ENCODE results near the gene INCA1. TPM values are rescaled to one million over a fixed set of nuclear protein-coding genes. Genes with fewer than 3 reads are reported as not detected.

Gene INCA1
- total and polyA plus RNA-seq, 3 donors from 2014 or later: 32.6 to 64.4 (median 53.0) TPM

DNA sequence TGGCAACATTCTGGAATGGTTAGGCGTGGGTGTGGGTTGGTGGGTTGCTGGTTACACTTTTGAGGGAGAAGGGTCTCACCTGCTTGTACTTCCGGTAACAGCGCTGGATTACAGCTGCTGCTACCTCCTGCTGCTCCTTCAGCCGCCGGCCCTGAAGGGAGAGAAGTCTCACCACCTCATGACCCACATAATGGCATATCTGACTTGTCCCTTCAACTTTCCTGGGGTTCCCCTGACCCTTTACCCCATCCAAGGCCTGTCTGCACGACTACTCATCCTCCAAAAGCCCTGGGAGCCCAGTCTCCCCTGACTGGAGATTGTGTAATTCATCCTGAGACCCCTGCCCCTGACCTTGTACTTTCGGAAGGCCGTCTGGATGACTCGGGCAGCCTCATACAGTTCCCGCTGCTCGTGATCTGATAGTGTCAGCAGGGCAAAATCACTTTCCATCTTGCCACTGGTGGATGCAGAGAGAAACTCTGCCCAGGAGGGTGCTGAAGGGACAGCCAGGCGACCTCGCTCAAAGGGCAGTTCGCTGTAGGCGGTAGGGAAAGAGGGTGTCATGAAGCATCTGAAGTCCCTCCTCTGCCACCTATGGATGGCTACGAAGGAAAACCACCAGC, 27.7 kb downstream of the INCA1 start:
- H3K27me3 ChIP-seq: no peaks in the 10 kb centered on the region
- DNase-seq: no peak
- no peaks in the 10 kb centered on the region for H3K9me3 ChIP-seq
- TF ChIP-seq, protein P1, sequence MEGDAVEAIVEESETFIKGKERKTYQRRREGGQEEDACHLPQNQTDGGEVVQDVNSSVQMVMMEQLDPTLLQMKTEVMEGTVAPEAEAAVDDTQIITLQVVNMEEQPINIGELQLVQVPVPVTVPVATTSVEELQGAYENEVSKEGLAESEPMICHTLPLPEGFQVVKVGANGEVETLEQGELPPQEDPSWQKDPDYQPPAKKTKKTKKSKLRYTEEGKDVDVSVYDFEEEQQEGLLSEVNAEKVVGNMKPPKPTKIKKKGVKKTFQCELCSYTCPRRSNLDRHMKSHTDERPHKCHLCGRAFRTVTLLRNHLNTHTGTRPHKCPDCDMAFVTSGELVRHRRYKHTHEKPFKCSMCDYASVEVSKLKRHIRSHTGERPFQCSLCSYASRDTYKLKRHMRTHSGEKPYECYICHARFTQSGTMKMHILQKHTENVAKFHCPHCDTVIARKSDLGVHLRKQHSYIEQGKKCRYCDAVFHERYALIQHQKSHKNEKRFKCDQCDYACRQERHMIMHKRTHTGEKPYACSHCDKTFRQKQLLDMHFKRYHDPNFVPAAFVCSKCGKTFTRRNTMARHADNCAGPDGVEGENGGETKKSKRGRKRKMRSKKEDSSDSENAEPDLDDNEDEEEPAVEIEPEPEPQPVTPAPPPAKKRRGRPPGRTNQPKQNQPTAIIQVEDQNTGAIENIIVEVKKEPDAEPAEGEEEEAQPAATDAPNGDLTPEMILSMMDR (IDR thresholded peaks at IDR 0.05): no peak
- TF ChIP-seq POLR2A (IDR thresholded peaks at IDR 0.05): no peak
- 68 to 70% methylated on average over 15 to 16 of the region's 16 CpGs for WGBS, 2 donors
- H3K36me3 ChIP-seq (ENCODE audit: low read depth, missing control alignments): no peaks in the 10 kb centered on the region
- H3K4me1 ChIP-seq: peaks cover 22% of the 10 kb centered on the region
- intact Hi-C loops (cut with DNase I; ENCODE audit: low total_unique reads): no loop called here
- H3K27ac ChIP-seq: peak overlapping the region in 1 of 2 donors; percentile 97
- no peak overlapping the region for H3K4me3 ChIP-seq

DNA sequence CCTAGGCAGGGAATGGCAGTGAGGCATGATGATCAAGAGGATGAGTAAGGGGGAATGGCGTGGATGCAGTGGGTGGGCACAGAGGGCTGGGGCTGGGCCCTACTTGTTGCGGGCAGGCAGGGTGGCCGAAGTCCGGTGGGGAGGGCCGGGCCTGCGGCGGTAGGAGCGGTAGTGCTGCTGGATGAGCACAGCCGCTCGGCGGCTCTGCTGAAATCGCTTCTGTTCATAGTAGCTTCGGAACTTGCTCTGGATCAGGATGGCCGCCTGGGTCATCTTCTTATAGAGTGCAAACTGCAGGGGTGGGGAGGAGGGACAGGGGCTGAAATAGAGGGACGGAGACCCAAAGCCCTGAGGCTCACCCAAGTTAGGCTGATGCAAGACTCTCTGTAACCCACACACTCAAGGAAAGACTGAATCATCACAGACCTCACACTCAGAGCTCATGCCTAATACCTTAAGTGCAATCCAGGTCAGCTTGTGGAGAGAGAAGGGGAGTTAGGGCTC, 28.2 kb downstream of the INCA1 start:
- no peak overlapping the region for H3K4me3 ChIP-seq
- 40 to 60% methylated on average over 15 of the region's 15 CpGs for WGBS, 2 donors
- no peaks in the 10 kb centered on the region for H3K9me3 ChIP-seq
- no peak for DNase-seq
- H3K4me1 ChIP-seq: peaks cover 22% of the 10 kb centered on the region
- no peaks in the 10 kb centered on the region for H3K27me3 ChIP-seq
- intact Hi-C loops (cut with DNase I; ENCODE audit: low total_unique reads): no loop called here
- peak overlapping the region in 1 of 2 donors; percentile 97 for H3K27ac ChIP-seq
- TF ChIP-seq, protein P1 (IDR thresholded peaks at IDR 0.05): no peak
- no peak for TF ChIP-seq POLR2A (IDR thresholded peaks at IDR 0.05)
- no peaks in the 10 kb centered on the region for H3K36me3 ChIP-seq (ENCODE audit: low read depth, missing control alignments)

DNA sequence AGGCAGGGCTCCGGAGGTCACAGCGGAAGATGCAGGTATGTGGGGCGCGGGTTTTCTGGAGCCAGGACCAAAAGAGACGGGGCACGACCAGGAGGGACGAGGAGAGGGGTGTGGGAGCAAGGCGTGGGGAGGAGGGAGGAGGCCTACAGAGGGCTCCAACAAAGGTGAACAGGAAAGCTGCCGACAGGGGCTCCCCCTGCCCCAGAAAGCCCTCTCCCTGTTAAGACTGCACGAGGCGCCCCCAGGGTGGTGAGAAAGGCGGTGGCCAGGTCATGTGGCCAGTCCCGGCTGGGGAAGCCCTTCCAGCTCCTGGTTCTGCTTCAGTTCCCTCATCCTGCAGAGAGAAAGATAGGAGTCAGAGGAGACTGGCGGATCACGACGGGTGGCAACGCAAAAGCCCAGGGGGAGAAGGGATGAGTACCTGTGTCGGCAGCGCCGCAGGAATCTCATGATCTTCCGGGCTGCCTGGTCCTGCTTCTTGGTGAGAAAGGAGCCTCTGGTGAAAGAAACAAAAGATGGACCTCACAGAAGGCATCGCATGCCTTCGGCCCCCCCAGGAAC, 28.8 kb downstream of the INCA1 start:
- DNase-seq: peak; percentile 45
- WGBS, 2 donors: 16 to 23% methylated on average over 22 to 23 of the region's 23 CpGs
- no peaks in the 10 kb centered on the region for H3K36me3 ChIP-seq (ENCODE audit: low read depth, missing control alignments)
- no peaks in the 10 kb centered on the region for H3K27me3 ChIP-seq
- no peaks in the 10 kb centered on the region for H3K9me3 ChIP-seq
- H3K27ac ChIP-seq: peak overlapping the region; percentile 87 to 97
- intact Hi-C loops (cut with DNase I; ENCODE audit: low total_unique reads): no loop called here
- H3K4me1 ChIP-seq: peaks cover 22% of the 10 kb centered on the region
- no peak for TF ChIP-seq POLR2A (IDR thresholded peaks at IDR 0.05)
- TF ChIP-seq, protein P1 (IDR thresholded peaks at IDR 0.05): no peak
- H3K4me3 ChIP-seq: peak overlapping the region; percentile 67 to 76

DNA sequence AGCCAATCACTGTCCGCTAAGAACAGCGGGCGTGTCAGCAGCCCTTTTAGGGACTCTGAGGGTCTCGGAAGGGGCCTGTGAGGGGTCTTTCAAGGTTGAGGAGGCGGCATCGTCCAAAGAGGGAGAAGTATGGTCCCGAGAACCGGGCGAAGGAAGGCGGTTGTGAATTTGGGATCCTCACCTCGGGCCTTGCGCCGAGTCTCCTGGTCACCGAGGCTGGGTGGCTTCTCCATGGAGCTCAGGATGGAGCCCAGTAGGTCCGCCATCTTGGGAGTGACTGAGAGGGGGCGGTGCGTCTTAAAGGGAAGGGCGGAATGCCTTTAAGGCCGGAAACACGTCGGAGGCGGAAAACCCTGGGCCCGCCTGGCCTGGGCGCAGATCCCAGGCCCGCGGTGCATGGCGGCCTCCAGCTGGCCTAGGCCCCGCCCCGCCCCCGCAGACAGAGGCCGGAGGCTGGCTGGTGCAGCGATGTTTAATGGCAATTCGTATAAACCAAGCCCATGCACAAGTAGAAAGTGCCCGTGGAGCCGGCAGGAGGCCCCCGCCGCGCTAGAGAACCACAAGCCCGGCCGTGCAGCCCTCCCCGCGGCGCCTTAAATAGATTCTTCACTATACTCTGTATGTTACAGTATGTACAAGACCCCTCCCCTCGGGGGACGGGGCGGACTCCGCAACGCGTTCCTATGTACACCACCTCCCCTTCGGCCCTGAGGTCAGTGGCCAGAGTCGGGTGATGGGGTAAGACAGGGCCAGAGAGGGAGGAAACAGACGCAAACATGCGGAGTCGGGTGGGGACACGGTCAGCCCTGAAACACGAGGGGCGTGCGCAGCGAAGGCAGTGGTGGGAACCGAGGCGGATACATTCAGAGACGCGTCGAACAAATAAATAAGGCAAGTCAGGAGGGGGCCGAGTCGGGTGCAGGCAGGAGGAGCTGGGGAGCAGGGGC, 29.5 kb downstream of the INCA1 start, which contains the start of gene SPAG7:
SPAG7 (minus strand) TSS at position 279 of the 947 bp plus-strand sequence; CDS start at position 266, 13 bp downstream.
- peak; percentile 23 for TF ChIP-seq POLR2A (IDR thresholded peaks at IDR 0.05)
- TF ChIP-seq, protein P1 (IDR thresholded peaks at IDR 0.05): peak in 2 of 3 experiments; percentile 5 to 18
- intact Hi-C loops (cut with DNase I; ENCODE audit: low total_unique reads): no loop called here
- WGBS, 2 donors: 0 to 1% methylated on average over 28 to 66 of the region's 66 CpGs
- H3K27me3 ChIP-seq: no peaks in the 10 kb centered on the region
- no peaks in the 10 kb centered on the region for H3K9me3 ChIP-seq
- no peaks in the 10 kb centered on the region for H3K36me3 ChIP-seq (ENCODE audit: low read depth, missing control alignments)
- peaks cover 22% of the 10 kb centered on the region for H3K4me1 ChIP-seq
- peak; percentile 96 for DNase-seq
- H3K27ac ChIP-seq: peak within 1 kb of the TSS; percentile 87 to 97
- peak within 1 kb of the TSS; percentile 67 to 76 for H3K4me3 ChIP-seq

Data from testis (tissue), 3 donors.